ENCODE measurements around the gene PRKAG2.
A peak's percentile ranks its signal among the peaks of the same experiment; 100 is the strongest.

The PRKAG2 gene

DNA sequence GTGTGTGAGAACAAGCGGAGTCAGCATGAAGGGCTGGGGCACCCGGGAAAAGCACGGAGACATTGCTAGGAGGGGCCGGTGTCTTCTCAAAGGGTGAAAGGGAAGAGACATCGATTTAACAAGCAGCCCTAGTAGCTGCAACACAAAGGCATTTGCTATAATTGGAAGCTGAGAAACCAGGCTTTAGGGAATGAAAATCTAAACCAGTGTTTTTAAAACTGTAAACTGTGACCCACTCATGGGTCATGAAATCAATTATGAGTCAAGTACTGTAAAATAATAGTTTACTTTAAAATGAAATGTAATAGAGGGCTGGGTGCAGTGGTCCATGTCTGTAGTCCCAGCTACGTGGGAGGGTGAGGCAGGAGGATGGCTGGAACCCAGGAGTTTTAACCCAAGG is 228.5 kb downstream of the PRKAG2 start:
- no peak for DNase-seq (ENCODE audit: low read depth in 2 of 2)

DNA sequence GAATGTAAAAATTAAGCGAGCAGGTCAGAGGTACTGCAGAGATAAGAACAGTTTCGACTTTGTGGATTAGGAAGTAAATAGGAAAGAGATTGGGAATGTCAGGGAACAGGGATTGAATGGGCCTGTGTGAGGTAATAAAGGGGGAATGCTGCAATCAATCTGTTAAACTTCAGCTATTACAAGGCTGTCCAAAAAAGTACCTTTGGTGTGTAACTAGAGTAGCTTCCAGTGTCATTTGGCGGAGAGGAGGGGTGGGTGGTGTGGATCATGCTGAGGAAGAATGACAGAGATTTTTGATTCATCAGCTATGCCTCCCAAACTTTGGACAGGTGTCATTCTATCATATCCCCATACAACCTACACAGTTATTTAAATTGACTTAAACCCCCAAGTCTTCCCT is 229.0 kb downstream of the PRKAG2 start:
- DNase-seq (ENCODE audit: low read depth in 2 of 2): no peak

DNA sequence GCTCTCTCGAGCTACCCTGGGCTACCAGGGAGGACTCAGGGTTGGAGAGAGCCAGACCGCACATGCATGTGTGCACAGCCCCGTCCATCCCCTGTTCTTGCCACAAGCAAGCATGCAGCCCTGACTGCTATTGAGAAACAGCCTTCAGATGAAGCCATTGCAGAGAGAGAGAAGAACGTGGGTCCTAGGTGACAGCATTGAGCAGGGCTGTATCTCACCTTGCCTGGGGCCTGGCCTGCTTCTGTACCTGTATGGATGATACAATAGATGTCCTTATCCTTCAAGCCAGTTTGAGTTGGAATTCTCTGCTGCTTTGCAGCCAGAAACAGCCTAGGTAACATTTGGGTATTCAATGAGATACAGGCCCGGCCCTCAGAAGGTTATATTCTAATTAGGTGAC is 229.9 kb downstream of the PRKAG2 start:
- DNase-seq (ENCODE audit: low read depth in 2 of 2): no peak

DNA sequence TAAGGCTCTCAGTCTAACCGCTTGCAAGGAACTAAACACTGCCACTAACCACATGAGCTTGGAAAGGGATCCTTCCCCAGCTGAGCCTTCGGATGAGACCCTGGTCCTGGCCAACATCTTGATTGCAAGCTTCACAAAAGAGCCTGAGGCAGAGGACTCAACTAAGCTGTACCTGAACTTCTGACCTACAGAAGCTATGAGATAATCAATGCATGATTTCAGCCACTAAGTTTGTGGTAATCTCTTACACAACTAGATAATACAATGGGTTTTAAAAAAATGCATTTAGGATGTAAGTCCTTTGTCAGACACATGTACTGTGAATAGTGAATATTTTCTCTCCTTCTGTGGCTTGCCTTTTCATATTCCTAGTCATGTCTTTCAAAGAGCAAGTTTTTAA is 231.6 kb downstream of the PRKAG2 start:
- no peak for DNase-seq (ENCODE audit: low read depth in 2 of 2)

- no peak for DNase-seq (ENCODE audit: low read depth in 2 of 2)
These were observed 232.4 kb downstream of the PRKAG2 start for GRCh38 chr7:151644554-151644953.

DNA sequence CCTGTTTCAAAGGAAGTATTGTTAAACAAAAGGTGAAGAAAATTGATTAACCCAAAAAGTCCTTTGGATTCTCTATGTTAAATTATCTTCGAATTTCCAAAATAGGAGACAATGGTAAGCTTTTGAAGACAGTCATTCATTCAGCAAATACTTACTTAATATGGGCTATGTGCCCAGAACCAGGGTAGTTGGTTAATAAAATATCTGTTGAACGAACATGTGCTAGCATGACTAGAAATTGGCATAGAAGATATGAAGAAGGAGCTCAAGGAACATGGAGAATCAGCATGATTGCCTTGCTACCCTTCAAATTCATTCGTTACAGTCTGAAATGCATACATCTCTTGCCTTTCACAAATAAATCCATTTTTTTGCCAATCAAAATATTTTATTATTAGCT is 234.2 kb downstream of the PRKAG2 start:
- no peak for DNase-seq (ENCODE audit: low read depth in 2 of 2)

DNA sequence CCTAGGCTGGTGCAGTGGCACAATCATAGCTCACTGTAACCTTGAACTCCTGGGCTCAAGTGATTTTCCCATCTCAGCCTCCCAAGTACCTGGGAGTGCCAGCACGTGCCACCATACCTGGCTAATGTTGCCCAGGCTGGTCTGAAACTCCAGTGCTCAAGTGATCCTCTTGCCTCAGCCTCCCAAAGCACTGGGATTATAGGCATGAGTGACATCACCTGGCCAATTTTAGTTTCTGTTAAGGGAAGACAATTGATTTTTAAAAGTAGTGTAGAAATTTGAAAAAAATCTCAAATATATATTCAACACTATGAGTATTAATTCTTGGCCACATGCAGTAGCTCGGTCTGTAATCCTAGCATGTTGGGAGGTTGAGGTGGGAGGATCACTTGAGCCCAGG is 235.3 kb downstream of the PRKAG2 start:
- no peak for DNase-seq (ENCODE audit: low read depth in 2 of 2)

GRCh38 chr7:151637781-151638261 is 239.1 kb downstream of the PRKAG2 start:
- no peak for DNase-seq (ENCODE audit: low read depth in 2 of 2)

DNA sequence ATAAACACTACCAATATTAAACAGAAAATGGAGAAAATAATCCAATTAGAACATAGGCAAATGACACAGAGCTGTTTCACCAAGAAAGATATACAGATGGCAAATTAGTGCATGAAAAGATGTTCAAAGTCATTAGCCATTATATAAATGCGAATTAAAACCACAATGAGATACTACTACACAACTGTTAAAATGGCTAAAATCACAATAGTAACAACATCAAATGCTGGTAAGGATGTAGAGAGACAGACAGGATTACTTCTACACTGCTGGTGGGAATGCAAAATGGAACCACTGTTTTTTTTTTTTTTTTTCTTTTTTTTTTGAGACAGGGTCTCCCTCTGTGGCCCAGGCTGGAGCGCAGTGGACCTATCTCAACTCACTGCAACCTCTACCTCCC is 242.3 kb downstream of the PRKAG2 start:
- no peak for DNase-seq (ENCODE audit: low read depth in 2 of 2)

DNA sequence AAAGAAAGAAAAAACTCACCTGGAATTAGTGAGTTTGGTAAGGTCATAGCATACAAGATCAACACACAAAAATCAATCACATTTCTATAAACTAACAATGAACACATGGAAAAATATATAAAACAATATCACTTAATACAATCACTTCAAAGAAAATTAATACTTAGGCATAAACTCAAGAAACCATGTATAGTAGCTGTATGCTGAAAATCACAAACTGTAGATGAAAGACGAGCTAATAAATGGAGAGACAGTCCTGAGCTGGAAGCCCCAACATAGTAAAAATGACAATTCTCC is 243.5 kb downstream of the PRKAG2 start:
- DNase-seq (ENCODE audit: low read depth in 2 of 2): no peak

- DNase-seq (ENCODE audit: low read depth in 2 of 2): peak; percentile 17 to 35
These were observed 244.0 kb downstream of the PRKAG2 start for GRCh38 chr7:151632750-151633515.

GRCh38 chr7:151631953-151632749 is 244.8 kb downstream of the PRKAG2 start:
- DNase-seq (ENCODE audit: low read depth in 2 of 2): peak; percentile 76 to 80

DNA sequence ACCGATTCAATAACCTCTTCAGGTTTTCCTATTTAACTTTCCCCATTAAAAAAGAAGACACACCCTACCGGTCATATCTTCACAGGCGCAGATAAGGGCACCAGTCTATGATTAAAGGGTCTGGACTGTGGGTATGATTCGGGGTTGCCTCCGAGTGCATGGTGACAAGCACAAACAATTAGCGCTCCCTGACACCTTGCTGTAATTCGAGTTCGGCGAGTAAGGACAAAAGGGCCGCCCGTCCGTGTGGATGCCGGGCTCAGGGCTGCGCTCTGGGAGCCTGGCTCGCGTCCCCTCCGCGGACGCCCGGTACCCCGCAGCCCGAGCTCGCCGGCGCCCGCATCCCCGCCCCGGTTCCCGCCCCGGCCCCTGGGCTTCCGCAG is 245.4 kb downstream of the PRKAG2 start:
- no peak for DNase-seq (ENCODE audit: low read depth in 2 of 2)

- DNase-seq (ENCODE audit: low read depth in 2 of 2): no peak
These were observed 245.9 kb downstream of the PRKAG2 start for GRCh38 chr7:151630851-151631569.

- DNase-seq (ENCODE audit: low read depth in 2 of 2): no peak
These were observed 246.6 kb downstream of the PRKAG2 start for GRCh38 chr7:151630358-151630757.

DNA sequence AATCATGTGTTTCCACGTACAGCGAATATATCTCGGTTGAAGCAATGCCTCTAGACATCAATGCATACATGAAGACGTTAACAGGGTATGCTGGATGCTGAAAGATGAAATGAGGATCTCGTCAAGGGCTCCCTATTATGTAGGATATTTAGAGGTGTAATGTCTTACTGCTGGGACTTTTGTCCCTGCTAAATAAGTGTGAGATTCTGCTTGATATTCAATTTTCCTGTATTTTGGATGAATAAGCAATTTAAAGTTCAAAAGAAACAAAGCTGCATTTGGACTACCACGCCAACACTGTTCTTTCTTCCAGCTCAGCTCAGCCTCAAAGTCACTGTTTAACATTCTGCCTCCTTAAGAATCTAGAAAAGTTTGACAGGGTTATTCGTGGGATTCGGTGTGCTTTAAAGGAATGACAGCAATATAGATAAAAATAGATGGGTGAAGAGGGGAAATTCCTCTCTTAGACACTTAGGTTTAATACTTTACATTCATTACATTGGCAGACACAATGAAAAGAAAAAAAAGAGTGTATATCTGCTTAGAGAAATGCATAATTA is 247.1 kb downstream of the PRKAG2 start:
- no peak for DNase-seq (ENCODE audit: low read depth in 2 of 2)

- no peak for DNase-seq (ENCODE audit: low read depth in 2 of 2)
These were observed 247.9 kb downstream of the PRKAG2 start for GRCh38 chr7:151628846-151629604.

DNA sequence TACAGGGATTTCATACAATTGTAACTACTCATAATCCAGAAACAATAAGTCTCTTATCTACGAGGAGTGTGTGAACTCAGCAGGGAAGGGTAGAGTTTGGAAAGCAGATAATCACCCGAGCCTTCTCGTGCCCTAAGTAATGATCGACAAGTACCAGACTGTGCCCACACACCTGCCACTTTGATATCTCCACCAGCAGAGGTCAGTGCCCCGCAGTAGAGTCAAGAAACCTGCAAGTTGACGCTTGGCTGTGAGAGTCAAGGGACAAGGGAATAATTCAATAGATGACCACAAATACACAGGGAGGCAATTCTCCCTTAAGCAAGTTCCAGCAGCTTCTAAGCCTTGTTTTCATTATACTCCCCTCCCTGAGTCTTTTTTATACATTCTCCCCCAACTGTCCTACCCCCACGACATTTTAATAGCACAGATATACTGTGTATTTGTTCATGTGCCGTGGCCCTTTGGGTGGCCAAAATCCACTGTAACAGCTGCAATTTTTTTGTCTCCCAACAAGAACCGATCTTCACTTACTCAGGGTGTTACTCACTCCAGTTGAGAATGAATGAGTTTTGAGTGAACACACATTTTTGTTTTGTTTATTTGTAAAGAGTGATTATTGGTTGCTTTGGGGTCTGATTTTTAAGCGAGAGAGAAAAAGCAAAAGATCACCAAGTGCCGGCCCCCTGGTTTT is 250.3 kb downstream of the PRKAG2 start:
- peak in 1 of 2 donors; percentile 11 for DNase-seq (ENCODE audit: low read depth in 2 of 2)

DNA sequence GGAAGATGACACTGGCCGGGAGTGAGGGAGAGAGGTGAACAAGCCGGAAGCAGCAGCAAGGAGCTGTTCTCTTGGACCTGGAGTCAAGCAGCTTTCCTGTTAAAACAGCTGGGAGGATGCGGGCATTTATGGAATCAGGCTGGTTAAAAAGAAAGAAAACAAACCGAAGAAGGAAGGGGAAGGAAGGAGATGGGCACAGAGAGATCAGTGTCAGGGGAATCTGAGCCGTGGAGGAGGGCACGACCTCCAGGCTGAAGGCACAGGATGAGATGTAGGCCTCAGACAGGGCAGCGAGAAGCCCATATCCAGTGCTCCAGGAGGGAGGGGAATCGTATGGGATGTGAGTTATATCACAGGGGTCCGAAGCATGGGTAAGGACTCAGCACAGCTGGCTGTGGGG is 251.3 kb downstream of the PRKAG2 start:
- no peak for DNase-seq (ENCODE audit: low read depth in 2 of 2)

GRCh38 chr7:151624246-151624928 is 252.5 kb downstream of the PRKAG2 start:
- DNase-seq (ENCODE audit: low read depth in 2 of 2): no peak

Data from activated CD4-positive, alpha-beta T cell treated with anti-CD3 and anti-CD28 coated beads for 24 hours (primary cell).